Fibroblast of lung (primary cell): Measurements from ENCODE around the gene PPP1R16B.

Experiments used
- EZH2 ChIP-seq: IDR thresholded peaks from 2 replicates; pipeline ENCODE4 v1.5.1; 2012; ENCODE audit warnings: low read length, control low read depth, mild to moderate bottlenecking; ENCODE audit errors: missing control alignments
- TF ChIP-seq, protein P1 (sequence below), 2 donors: IDR thresholded peaks in 1 of 2; conservative IDR thresholded peaks in 1 of 2; 1 replicate in 1 of 2; 2 replicates in 1 of 2; pipeline ENCODE4 v1.5.1; 2011 to 2012; ENCODE audit warnings: low read length in 2 of 2, control low read depth in 1 of 2, inconsistent platforms in 1 of 2, low read depth in 1 of 2, mild to moderate bottlenecking in 1 of 2

DNA sequence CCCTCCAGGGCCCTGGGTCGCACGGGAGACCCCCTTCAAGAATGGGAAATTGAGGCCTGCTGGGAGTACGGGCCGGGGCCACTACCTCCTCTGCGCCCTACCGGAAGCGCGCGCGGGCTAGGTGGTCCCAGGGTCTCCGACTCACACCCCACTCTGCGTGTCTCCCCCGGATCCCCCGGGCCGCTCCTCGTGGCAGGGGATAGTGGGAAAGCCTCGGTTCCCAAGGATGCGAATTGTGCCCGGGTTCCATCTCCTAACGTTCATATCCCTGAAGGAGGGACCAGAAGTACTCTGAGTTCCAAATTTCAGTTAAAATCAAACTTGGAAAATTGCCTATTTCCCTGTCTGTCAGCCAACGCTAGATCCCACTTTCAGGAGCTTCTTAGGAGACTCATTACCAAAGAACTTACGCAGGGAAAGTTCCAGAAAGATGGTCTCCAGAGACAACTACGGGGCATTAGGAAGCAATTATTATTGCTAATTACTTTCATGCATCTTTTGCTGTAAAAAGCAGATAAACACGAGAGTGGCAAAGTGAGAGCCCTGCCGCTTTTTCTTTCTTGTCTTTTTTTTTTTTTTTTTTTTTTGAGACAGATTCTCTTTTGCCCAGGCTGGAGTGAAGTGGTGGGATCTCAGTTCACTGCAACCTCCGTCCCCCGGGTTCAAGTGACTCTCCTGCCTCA, 121.6 kb downstream of the PPP1R16B start:
- TF ChIP-seq, protein P1, sequence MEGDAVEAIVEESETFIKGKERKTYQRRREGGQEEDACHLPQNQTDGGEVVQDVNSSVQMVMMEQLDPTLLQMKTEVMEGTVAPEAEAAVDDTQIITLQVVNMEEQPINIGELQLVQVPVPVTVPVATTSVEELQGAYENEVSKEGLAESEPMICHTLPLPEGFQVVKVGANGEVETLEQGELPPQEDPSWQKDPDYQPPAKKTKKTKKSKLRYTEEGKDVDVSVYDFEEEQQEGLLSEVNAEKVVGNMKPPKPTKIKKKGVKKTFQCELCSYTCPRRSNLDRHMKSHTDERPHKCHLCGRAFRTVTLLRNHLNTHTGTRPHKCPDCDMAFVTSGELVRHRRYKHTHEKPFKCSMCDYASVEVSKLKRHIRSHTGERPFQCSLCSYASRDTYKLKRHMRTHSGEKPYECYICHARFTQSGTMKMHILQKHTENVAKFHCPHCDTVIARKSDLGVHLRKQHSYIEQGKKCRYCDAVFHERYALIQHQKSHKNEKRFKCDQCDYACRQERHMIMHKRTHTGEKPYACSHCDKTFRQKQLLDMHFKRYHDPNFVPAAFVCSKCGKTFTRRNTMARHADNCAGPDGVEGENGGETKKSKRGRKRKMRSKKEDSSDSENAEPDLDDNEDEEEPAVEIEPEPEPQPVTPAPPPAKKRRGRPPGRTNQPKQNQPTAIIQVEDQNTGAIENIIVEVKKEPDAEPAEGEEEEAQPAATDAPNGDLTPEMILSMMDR (conservative IDR thresholded peaks at IDR 0.05 in 1 of 2, IDR thresholded peaks at IDR 0.05 in 1 of 2; ENCODE audit: low read depth in 1 of 2, low read length in 2 of 2), result no peak
- TF ChIP-seq EZH2, result no peak
